ENCODE results near the gene TTC13. TPM values are rescaled to one million over a fixed set of nuclear protein-coding genes. Genes with fewer than 3 reads are reported as not detected.

TTC13 gene
- total and polyA plus RNA-seq, 4 donors, result 2.6 to 17.5 (median 6.8) TPM

GRCh38 chr1:230899841-230900251 lies 78.8 kb downstream of the TTC13 start:
- Histone ChIP-seq H3K4me3 (ENCODE audit: low read depth in 1 of 3, low read length in 3 of 3) (no peak overlapping the region), H3K9me3 (ENCODE audit: control insufficient read depth in 4 of 4, low read length in 3 of 4) (no peaks in the 10 kb centered on the region), H3K4me1 (ENCODE audit: control insufficient read depth in 4 of 4, insufficient read depth in 4 of 4, low read length in 3 of 4) (no peaks in the 10 kb centered on the region), H3K27me3 (ENCODE audit: control insufficient read depth in 4 of 4, insufficient read depth in 4 of 4, low read length in 3 of 4) (no peaks in the 10 kb centered on the region), H3K9ac (ENCODE audit: low read depth in 1 of 2, low read length in 2 of 2) (no peak overlapping the region), H3K27ac (ENCODE audit: low read depth in 1 of 2, low read length in 2 of 2) (no peak overlapping the region), H3K36me3 (ENCODE audit: control insufficient read depth in 4 of 4, insufficient read depth in 3 of 4, low read depth in 1 of 4, low read length in 3 of 4) (no peaks in the 10 kb centered on the region)
- TF ChIP-seq FOXA2 (IDR thresholded peaks at IDR 0.05) (no peak), JUND (IDR thresholded peaks at IDR 0.05) (peak; percentile 30 to 40), HNF4G (IDR thresholded peaks at IDR 0.05) (no peak), NR2F2 (IDR thresholded peaks at IDR 0.05) (peak; percentile 52), TAF1 (conservative IDR thresholded peaks at IDR 0.05) (no peak), CTCF (IDR thresholded peaks at IDR 0.05; ENCODE audit: low read depth, low read length, missing input control) (no peak), MAX (IDR thresholded peaks at IDR 0.05) (peak; percentile 32), ATF3 (IDR thresholded peaks at IDR 0.05) (no peak), REST (IDR thresholded peaks at IDR 0.05) (peak; percentile 18), YY1 (IDR thresholded peaks at IDR 0.05) (no peak), SP1 (IDR thresholded peaks at IDR 0.05) (no peak), RAD21 (IDR thresholded peaks at IDR 0.05) (peak in 1 of 2 donors; percentile 15)
- 79% methylated on average over 5 of the region's 5 CpGs for WGBS
- no peak for DNase-seq (ENCODE audit: low spot score)

- WGBS, result 90% methylated on average over 8 of the region's 8 CpGs
Measured at GRCh38 chr1:230898748-230899147, 79.9 kb downstream of the TTC13 start.

More at GRCh38 chr1:230898748-230899147, 79.9 kb downstream of the TTC13 start:
- Histone ChIP-seq H3K27ac (ENCODE audit: low read depth in 1 of 2, low read length in 2 of 2) (no peak overlapping the region), H3K4me1 (ENCODE audit: control insufficient read depth in 4 of 4, insufficient read depth in 4 of 4, low read length in 3 of 4) (no peaks in the 10 kb centered on the region), H3K36me3 (ENCODE audit: control insufficient read depth in 4 of 4, insufficient read depth in 3 of 4, low read depth in 1 of 4, low read length in 3 of 4) (no peaks in the 10 kb centered on the region), H3K4me3 (ENCODE audit: low read depth in 1 of 3, low read length in 3 of 3) (no peak overlapping the region), H3K9me3 (ENCODE audit: control insufficient read depth in 4 of 4, low read length in 3 of 4) (no peaks in the 10 kb centered on the region), H3K9ac (ENCODE audit: low read depth in 1 of 2, low read length in 2 of 2) (no peak overlapping the region), H3K27me3 (ENCODE audit: control insufficient read depth in 4 of 4, insufficient read depth in 4 of 4, low read length in 3 of 4) (no peaks in the 10 kb centered on the region)
- DNase-seq (ENCODE audit: low spot score), result no peak
- no peak for TF ChIP-seq FOXA1 (IDR thresholded peaks at IDR 0.05)
- no peak for TF ChIP-seq RXRA (IDR thresholded peaks at IDR 0.05)
- TF ChIP-seq JUND (IDR thresholded peaks at IDR 0.05), result no peak
- TF ChIP-seq HNF4A (conservative IDR thresholded peaks at IDR 0.05), result no peak
- no peak for TF ChIP-seq MAX (IDR thresholded peaks at IDR 0.05)
- no peak for TF ChIP-seq SP1 (IDR thresholded peaks at IDR 0.05)
- TF ChIP-seq FOXA2 (IDR thresholded peaks at IDR 0.05), result no peak
- no peak for TF ChIP-seq ZBTB33 (IDR thresholded peaks at IDR 0.05)
